HEK293 (cell line): ENCODE data around the gene NT5DC2.
A peak's percentile ranks its signal among the peaks of the same experiment; 100 is the strongest.

Experiments used
- CTCF ChIA-PET: fragments of 350-600 bp; formaldehyde crosslinking; extraction: SDS; loops from one replicate; lab custom pipeline; 2021; ENCODE audit warnings: antibody characterized with exemption; lab: Yijun Ruan, JAX
- POLR2A ChIA-PET: fragments of 300-600 bp; formaldehyde crosslinking; extraction: SDS; loops from one replicate; lab custom pipeline; 2020; ENCODE audit warnings: antibody characterized with exemption, inconsistent platforms; lab: Yijun Ruan, JAX
- H3K27ac ChIP-seq: fragments of 200-500 bp; sonication (Bioruptor generic); 2 replicates; pipeline ENCODE4 v1.5.1; 2014; ENCODE audit warnings: low read depth, low read length, control low read depth, inconsistent platforms; ENCODE audit errors: extremely low read depth
- H3K36me3 ChIP-seq, 2 experiments: fragments of 200-500 bp in 1 of 2; sonication (Bioruptor generic) in 1 of 2; 1 replicate in 1 of 2; 2 replicates in 1 of 2; pipeline ENCODE4 v1.5.1; 2014 to 2017; ENCODE audit warnings: inconsistent platforms in 2 of 2, low read length in 2 of 2; ENCODE audit not compliant: control insufficient read depth in 2 of 2, insufficient read depth in 1 of 2
- H3K4me1 ChIP-seq: fragments of 200-500 bp; sonication (Bioruptor generic); 2 replicates; pipeline ENCODE4 v1.5.1; 2014; ENCODE audit warnings: mild to moderate bottlenecking, low read length, inconsistent platforms; ENCODE audit not compliant: control insufficient read depth, insufficient read depth
- H3K4me3 ChIP-seq: 2 replicates; pipeline ENCODE4 v1.5.1; 2011; ENCODE audit warnings: low read depth, mild to moderate bottlenecking, control low read depth, low read length, moderate library complexity
- H3K9me3 ChIP-seq: fragments of 200-500 bp; sonication (Bioruptor generic); 2 replicates; pipeline ENCODE4 v1.5.1; 2014; ENCODE audit warnings: low read depth, low read length, inconsistent platforms; ENCODE audit not compliant: control insufficient read depth, insufficient read depth
- GFI1B ChIP-seq: fragments of 450-650 bp; formaldehyde crosslinking; IDR thresholded peaks from 2 replicates; pipeline ENCODE4 v1.5.1; 2016; ENCODE audit warnings: missing biosample characterization, missing genetic modification characterization
- HOXA7 ChIP-seq: sonication (generic); formaldehyde crosslinking; IDR thresholded peaks from 2 replicates; pipeline ENCODE4 v1.8.1; 2022; ENCODE audit warnings: missing genetic modification reagents, borderline replicate concordance
- KLF1 ChIP-seq: fragments of 450-650 bp; formaldehyde crosslinking; IDR thresholded peaks from 2 replicates; pipeline ENCODE4 v1.5.1; 2016; ENCODE audit warnings: missing biosample characterization, missing genetic modification characterization
- OSR2 ChIP-seq: fragments of 450-650 bp; formaldehyde crosslinking; IDR thresholded peaks from 2 replicates; pipeline ENCODE4 v1.5.1; 2016; ENCODE audit warnings: missing biosample characterization, missing genetic modification characterization
- SCRT2 ChIP-seq: fragments of 450-650 bp; formaldehyde crosslinking; IDR thresholded peaks from 2 replicates; pipeline ENCODE4 v1.5.1; 2016; ENCODE audit warnings: missing biosample characterization, missing genetic modification characterization
- ZBTB8A ChIP-seq: fragments of 450-650 bp; formaldehyde crosslinking; IDR thresholded peaks from 2 replicates; pipeline ENCODE4 v1.5.1; 2016; ENCODE audit warnings: missing biosample characterization, missing genetic modification characterization
- ZFHX2 ChIP-seq: fragments of 450-650 bp; formaldehyde crosslinking; conservative IDR thresholded peaks from 2 replicates; pipeline ENCODE4 v1.5.1; 2016; ENCODE audit warnings: missing biosample characterization, missing genetic modification characterization
- ZNF169 ChIP-seq: fragments of 450-650 bp; formaldehyde crosslinking; IDR thresholded peaks from 2 replicates; pipeline ENCODE4 v1.5.1; 2016; ENCODE audit warnings: missing biosample characterization, missing genetic modification characterization
- ZNF19 ChIP-seq: fragments of 450-650 bp; formaldehyde crosslinking; IDR thresholded peaks from 2 replicates; pipeline ENCODE4; 2016; ENCODE audit warnings: missing biosample characterization, missing genetic modification characterization, low read depth
- ZNF202 ChIP-seq: fragments of 450-650 bp; formaldehyde crosslinking; IDR thresholded peaks from 2 replicates; pipeline ENCODE4 v1.5.1; 2016; ENCODE audit warnings: missing biosample characterization, missing genetic modification characterization, borderline replicate concordance
- ZNF391 ChIP-seq: fragments of 450-650 bp; formaldehyde crosslinking; IDR thresholded peaks from 2 replicates; pipeline ENCODE4 v1.5.1; 2016; ENCODE audit warnings: low read depth, missing biosample characterization, missing genetic modification characterization, borderline replicate concordance
- ZNF548 ChIP-seq: fragments of 450-650 bp; formaldehyde crosslinking; IDR thresholded peaks from 2 replicates; pipeline ENCODE4 v1.5.1; 2016; ENCODE audit warnings: missing biosample characterization, missing genetic modification characterization
- ZNF561 ChIP-seq: fragments of 450-650 bp; IDR thresholded peaks from 2 replicates; pipeline ENCODE4 v1.5.1; 2018; ENCODE audit warnings: missing biosample characterization, missing genetic modification characterization, borderline replicate concordance
- ZNF596 ChIP-seq: fragments of 450-650 bp; IDR thresholded peaks from 2 replicates; pipeline ENCODE4 v1.5.0; 2018; ENCODE audit warnings: missing biosample characterization, mild to moderate bottlenecking, missing genetic modification characterization, moderate library complexity
- ZNF626 ChIP-seq: fragments of 450-650 bp; sonication (Bioruptor Pico); formaldehyde crosslinking; IDR thresholded peaks from 2 replicates; pipeline ENCODE4 v1.5.1; 2018; ENCODE audit warnings: missing biosample characterization, missing genetic modification characterization, inconsistent platforms
- ZNF654 ChIP-seq: fragments of 450-650 bp; formaldehyde crosslinking; IDR thresholded peaks from 2 replicates; pipeline ENCODE4 v1.5.1; 2016; ENCODE audit warnings: low read depth, missing biosample characterization, missing genetic modification characterization
- ZNF76 ChIP-seq: fragments of 450-650 bp; formaldehyde crosslinking; IDR thresholded peaks from 2 replicates; pipeline ENCODE4; 2016; ENCODE audit warnings: low read depth, missing biosample characterization, missing genetic modification characterization, borderline replicate concordance
- ZSCAN23 ChIP-seq: fragments of 450-650 bp; formaldehyde crosslinking; IDR thresholded peaks from 2 replicates; pipeline ENCODE4 v1.5.1; 2016; ENCODE audit warnings: missing biosample characterization, missing genetic modification characterization
- TF ChIP-seq, protein P1 (sequence below): fragments of 450-650 bp; formaldehyde crosslinking; IDR thresholded peaks from 2 replicates; pipeline ENCODE4 v1.5.1; 2016; ENCODE audit warnings: missing biosample characterization, missing genetic modification characterization, low read depth
- TF ChIP-seq, protein P2 (sequence below): fragments of 450-650 bp; formaldehyde crosslinking; IDR thresholded peaks from 2 replicates; pipeline ENCODE4 v1.5.1; 2016; ENCODE audit warnings: missing biosample characterization, missing genetic modification characterization
- TF ChIP-seq, protein P3 (sequence below): fragments of 450-650 bp; formaldehyde crosslinking; IDR thresholded peaks from 2 replicates; pipeline ENCODE4 v1.5.1; 2016; ENCODE audit warnings: missing biosample characterization, missing genetic modification characterization, borderline replicate concordance
- TF ChIP-seq, protein P4 (sequence below): fragments of 450-650 bp; formaldehyde crosslinking; IDR thresholded peaks from 2 replicates; pipeline ENCODE4 v1.5.1; 2016; ENCODE audit warnings: missing biosample characterization, missing genetic modification characterization
- TF ChIP-seq, protein P5 (sequence below): fragments of 450-650 bp; IDR thresholded peaks from 2 replicates; pipeline ENCODE4 v1.5.1; 2018; ENCODE audit warnings: missing biosample characterization, missing genetic modification characterization

The NT5DC2 gene

DNA sequence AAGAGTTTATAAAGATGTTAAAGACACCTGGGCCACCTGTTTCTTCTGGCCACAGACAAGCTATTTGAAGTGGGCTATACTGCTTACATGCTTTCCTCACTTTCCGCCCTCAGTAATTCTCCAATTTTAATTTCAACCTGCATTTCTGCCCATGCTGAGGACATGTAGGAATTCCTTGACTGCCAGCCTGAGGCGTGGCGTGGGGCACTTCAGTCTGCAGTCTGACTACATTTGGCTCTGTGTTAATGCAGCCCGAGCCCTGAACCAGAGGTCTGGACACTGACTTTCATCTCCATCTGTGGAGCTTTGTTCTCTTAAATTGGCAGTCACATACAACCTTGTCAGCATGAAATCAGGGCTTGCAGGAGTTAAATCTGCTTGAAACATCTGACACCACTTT is 11.3 kb upstream of the NT5DC2 start (continued):
- TF ChIP-seq, protein P1, sequence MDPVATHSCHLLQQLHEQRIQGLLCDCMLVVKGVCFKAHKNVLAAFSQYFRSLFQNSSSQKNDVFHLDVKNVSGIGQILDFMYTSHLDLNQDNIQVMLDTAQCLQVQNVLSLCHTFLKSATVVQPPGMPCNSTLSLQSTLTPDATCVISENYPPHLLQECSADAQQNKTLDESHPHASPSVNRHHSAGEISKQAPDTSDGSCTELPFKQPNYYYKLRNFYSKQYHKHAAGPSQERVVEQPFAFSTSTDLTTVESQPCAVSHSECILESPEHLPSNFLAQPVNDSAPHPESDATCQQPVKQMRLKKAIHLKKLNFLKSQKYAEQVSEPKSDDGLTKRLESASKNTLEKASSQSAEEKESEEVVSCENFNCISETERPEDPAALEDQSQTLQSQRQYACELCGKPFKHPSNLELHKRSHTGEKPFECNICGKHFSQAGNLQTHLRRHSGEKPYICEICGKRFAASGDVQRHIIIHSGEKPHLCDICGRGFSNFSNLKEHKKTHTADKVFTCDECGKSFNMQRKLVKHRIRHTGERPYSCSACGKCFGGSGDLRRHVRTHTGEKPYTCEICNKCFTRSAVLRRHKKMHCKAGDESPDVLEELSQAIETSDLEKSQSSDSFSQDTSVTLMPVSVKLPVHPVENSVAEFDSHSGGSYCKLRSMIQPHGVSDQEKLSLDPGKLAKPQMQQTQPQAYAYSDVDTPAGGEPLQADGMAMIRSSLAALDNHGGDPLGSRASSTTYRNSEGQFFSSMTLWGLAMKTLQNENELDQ (tag by site-specific recombination), result no peak
- TF ChIP-seq, protein P2, sequence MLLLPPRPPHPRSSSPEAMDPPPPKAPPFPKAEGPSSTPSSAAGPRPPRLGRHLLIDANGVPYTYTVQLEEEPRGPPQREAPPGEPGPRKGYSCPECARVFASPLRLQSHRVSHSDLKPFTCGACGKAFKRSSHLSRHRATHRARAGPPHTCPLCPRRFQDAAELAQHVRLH (tag by site-specific recombination), result no peak
- TF ChIP-seq ZNF561 (tag by site-specific recombination) (no peak), HOXA7 (no peak), ZNF76 (no peak), KLF1 (tag by site-specific recombination) (no peak), OSR2 (tag by site-specific recombination) (no peak), ZNF19 (tag by site-specific recombination) (no peak), ZNF169 (tag by site-specific recombination) (no peak), ZNF391 (tag by site-specific recombination) (no peak), ZNF654 (tag by site-specific recombination) (no peak), ZSCAN23 (no peak), ZFHX2 (tag by site-specific recombination) (no peak)
- TF ChIP-seq, protein P3, sequence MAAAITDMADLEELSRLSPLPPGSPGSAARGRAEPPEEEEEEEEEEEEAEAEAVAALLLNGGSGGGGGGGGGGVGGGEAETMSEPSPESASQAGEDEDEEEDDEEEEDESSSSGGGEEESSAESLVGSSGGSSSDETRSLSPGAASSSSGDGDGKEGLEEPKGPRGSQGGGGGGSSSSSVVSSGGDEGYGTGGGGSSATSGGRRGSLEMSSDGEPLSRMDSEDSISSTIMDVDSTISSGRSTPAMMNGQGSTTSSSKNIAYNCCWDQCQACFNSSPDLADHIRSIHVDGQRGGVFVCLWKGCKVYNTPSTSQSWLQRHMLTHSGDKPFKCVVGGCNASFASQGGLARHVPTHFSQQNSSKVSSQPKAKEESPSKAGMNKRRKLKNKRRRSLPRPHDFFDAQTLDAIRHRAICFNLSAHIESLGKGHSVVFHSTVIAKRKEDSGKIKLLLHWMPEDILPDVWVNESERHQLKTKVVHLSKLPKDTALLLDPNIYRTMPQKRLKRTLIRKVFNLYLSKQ, result no peak
- TF ChIP-seq, protein P4, sequence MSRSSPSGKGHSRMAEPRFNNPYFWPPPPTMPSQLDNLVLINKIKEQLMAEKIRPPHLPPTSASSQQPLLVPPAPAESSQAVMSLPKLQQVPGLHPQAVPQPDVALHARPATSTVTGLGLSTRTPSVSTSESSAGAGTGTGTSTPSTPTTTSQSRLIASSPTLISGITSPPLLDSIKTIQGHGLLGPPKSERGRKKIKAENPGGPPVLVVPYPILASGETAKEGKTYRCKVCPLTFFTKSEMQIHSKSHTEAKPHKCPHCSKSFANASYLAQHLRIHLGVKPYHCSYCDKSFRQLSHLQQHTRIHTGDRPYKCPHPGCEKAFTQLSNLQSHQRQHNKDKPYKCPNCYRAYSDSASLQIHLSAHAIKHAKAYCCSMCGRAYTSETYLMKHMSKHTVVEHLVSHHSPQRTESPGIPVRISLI (tag by site-specific recombination), result no peak
- TF ChIP-seq, all 188 proteins: peak for 0

DNA sequence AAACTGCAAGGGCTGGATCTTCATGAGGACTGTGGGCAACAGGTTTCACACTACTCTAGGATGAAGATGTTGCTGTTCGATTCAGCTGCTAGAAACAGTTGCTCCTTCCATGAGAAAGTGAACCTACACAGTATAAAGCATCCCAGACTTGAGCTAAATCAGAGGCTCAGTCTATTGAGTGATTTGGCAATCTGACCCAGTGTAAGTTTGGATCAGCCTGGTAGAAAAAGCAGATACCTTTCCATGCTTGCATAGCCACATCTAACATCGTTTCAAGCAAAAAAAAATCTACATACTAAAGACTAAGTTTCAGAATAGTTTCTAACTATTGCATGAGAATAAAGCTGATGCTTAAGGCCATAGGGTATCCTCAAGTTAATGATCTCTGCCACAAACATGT is 7.4 kb upstream of the NT5DC2 start:
- POLR2A ChIA-PET, result interaction anchor here (0.6 kb wide), 1 partner anchor 96 kb away, joined by 3 read pairs; no protein-coding TSS in a partner anchor
- peaks cover 0 to 44% of the 10 kb centered on the region in 2 experiments; a peak in 2 of 3 replicates for H3K36me3 ChIP-seq
- TF ChIP-seq ZNF596 (tag by site-specific recombination), result no peak
- no peak for TF ChIP-seq ZNF548 (tag by site-specific recombination)
- no peak for TF ChIP-seq ZNF202 (tag by site-specific recombination)
- TF ChIP-seq SCRT2 (tag by site-specific recombination), result peak; percentile 76
- H3K4me3 ChIP-seq, result no peak overlapping the region
- CTCF ChIA-PET, result no interaction called here
- no peaks in the 10 kb centered on the region for H3K4me1 ChIP-seq
- no peak overlapping the region for H3K27ac ChIP-seq
- no peaks in the 10 kb centered on the region for H3K9me3 ChIP-seq

DNA sequence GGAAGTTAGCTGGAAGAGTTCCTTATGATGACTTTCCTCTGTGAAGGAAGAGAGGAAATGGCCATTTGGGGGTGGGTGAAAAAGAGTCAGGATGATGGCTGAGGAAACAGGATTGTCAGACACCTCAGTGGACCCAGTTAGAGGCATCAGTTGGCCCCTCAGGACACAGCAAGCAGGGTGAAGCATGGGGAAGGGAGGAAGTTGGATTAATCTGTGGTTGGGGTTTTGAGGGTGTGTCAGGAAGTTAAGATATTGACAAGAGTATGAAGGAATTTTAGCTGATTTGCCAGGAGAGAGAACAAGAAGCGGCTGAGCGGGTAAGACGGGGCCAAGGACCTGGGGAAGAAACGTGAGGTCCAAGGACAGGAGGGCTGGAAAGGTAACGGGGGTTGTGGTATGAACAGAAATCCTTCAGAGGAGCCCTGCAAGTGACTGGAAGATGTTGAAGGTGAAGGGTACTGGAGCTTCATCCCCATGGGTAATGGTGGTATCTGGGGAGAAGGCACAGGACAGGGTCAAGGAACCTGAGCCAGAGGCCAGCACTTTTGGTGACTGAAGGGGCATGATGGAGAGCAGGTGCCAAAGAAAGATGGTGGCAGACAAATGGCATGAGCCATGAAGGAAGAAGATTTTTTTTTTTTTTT is 5.5 kb upstream of the NT5DC2 start:
- Histone ChIP-seq H3K4me3 (no peak overlapping the region), H3K27ac (no peak overlapping the region), H3K36me3 (peaks cover 0 to 35% of the 10 kb centered on the region in 2 experiments; a peak in 2 of 3 replicates), H3K9me3 (no peaks in the 10 kb centered on the region), H3K4me1 (no peaks in the 10 kb centered on the region; the same call in 1 of the 2 replicates)
- no peak for TF ChIP-seq ZBTB8A (tag by site-specific recombination)
- TF ChIP-seq, protein P5, sequence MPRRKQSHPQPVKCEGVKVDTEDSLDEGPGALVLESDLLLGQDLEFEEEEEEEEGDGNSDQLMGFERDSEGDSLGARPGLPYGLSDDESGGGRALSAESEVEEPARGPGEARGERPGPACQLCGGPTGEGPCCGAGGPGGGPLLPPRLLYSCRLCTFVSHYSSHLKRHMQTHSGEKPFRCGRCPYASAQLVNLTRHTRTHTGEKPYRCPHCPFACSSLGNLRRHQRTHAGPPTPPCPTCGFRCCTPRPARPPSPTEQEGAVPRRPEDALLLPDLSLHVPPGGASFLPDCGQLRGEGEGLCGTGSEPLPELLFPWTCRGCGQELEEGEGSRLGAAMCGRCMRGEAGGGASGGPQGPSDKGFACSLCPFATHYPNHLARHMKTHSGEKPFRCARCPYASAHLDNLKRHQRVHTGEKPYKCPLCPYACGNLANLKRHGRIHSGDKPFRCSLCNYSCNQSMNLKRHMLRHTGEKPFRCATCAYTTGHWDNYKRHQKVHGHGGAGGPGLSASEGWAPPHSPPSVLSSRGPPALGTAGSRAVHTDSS (tag by site-specific recombination), result no peak
- no peak for TF ChIP-seq ZNF626
- no peak for TF ChIP-seq GFI1B (tag by site-specific recombination)
- ChIA-PET CTCF (interaction anchor here (0.6 kb wide), 2 partner anchors 308 to 1085 kb away, joined by 3 read pairs; no protein-coding TSS in a partner anchor), POLR2A (no interaction called here)
